Measurements from ENCODE around the gene PEX16. TPM values are rescaled to one million over a fixed set of nuclear protein-coding genes. Genes with fewer than 3 reads are reported as not detected.

PEX16 gene
- total RNA-seq, 6 donors from 2014 or later = 22.9 to 43.0 (median 32.6) TPM

DNA sequence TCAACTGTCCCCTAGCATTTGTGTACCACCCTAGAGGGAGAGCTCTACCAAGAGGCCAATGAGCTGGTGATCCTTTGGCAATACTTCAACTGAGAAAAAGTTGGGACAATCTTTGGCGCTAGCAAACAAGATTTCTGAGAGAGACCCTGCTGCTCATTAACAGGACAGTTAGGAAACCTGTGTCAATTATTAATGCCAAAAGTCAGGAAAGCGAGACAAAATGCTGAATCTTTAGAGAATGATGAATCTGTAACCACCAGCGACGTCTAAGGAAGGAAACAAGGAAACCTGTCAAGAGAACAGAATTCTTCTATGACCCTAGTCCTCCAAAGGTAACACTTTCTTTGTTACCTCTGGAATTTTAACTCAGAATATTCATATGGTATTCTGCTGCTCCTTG, 24.7 kb upstream of the PEX16 start:
- peaks cover 25 to 73% (median 52%) of the 10 kb centered on the region in 4 donors for H3K36me3 ChIP-seq
- no peaks in the 10 kb centered on the region for H3K27me3 ChIP-seq
- no peak overlapping the region for H3K27ac ChIP-seq
- DNase-seq (no peak), ATAC-seq (ENCODE audit: low FRiP score in 2 of 2) (no peak)
- WGBS, 2 donors = 91 to 94% methylated on average over 4 of the region's 4 CpGs
- no peaks in the 10 kb centered on the region for H3K9me3 ChIP-seq
- TF ChIP-seq POLR2AphosphoS5 (IDR thresholded peaks at IDR 0.05) (no peak), POLR2A (IDR thresholded peaks at IDR 0.05) (no peak), EP300 (IDR thresholded peaks at IDR 0.05) (no peak), CTCF (IDR thresholded peaks at IDR 0.05) (no peak)
- no peak overlapping the region for H3K4me3 ChIP-seq
- H3K4me1 ChIP-seq = no peaks in the 10 kb centered on the region

GRCh38 chr11:45941285-45941684, 23.6 kb upstream of the PEX16 start:
- 92 to 95% methylated on average over 4 of the region's 4 CpGs for WGBS, 2 donors

DNA sequence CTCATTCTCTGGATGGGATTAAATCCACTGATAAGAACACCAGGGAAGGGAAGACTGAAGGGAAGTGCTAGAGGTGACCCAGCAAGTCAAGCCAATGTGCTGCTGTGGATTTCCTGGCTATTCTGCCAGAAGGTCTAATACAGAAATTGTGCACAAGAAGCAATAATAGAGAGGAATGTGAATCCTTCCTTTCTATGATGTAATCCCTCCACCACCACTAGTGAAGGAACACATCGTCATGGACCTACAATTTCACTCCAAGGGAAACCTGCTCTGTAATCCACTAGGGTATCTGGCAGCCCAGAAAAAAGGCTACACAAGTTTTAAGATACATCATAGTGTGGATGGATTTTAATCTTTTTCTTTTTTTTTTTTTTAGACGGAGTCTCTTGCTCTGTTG, 22.2 kb upstream of the PEX16 start:
- TF ChIP-seq CTCF (IDR thresholded peaks at IDR 0.05) = no peak
- no peak for TF ChIP-seq EP300 (IDR thresholded peaks at IDR 0.05)
- no peak for TF ChIP-seq POLR2AphosphoS5 (IDR thresholded peaks at IDR 0.05)
- TF ChIP-seq POLR2A (IDR thresholded peaks at IDR 0.05) = no peak
- Histone ChIP-seq H3K9me3 (no peaks in the 10 kb centered on the region), H3K27me3 (no peaks in the 10 kb centered on the region), H3K36me3 (peaks cover 26 to 73% (median 47%) of the 10 kb centered on the region in 4 donors), H3K4me3 (no peak overlapping the region), H3K27ac (no peak overlapping the region), H3K4me1 (no peaks in the 10 kb centered on the region)
- no peak for DNase-seq
- 87 to 97% methylated on average over 2 of the region's 2 CpGs for WGBS, 2 donors
- no peak for ATAC-seq (ENCODE audit: low FRiP score in 2 of 2)

More at GRCh38 chr11:45941285-45941684, 23.6 kb upstream of the PEX16 start:
- no peaks in the 10 kb centered on the region for H3K9me3 ChIP-seq
- DNase-seq = no peak
- no peak overlapping the region for H3K4me3 ChIP-seq
- no peak for ATAC-seq (ENCODE audit: low FRiP score in 2 of 2)
- H3K4me1 ChIP-seq = no peaks in the 10 kb centered on the region
- H3K27ac ChIP-seq = no peak overlapping the region
- peaks cover 25 to 73% (median 47%) of the 10 kb centered on the region in 4 donors for H3K36me3 ChIP-seq
- TF ChIP-seq CTCF (IDR thresholded peaks at IDR 0.05) = no peak
- no peak for TF ChIP-seq POLR2A (IDR thresholded peaks at IDR 0.05)
- no peak for TF ChIP-seq POLR2AphosphoS5 (IDR thresholded peaks at IDR 0.05)
- no peak for TF ChIP-seq EP300 (IDR thresholded peaks at IDR 0.05)
- H3K27me3 ChIP-seq = no peaks in the 10 kb centered on the region

DNA sequence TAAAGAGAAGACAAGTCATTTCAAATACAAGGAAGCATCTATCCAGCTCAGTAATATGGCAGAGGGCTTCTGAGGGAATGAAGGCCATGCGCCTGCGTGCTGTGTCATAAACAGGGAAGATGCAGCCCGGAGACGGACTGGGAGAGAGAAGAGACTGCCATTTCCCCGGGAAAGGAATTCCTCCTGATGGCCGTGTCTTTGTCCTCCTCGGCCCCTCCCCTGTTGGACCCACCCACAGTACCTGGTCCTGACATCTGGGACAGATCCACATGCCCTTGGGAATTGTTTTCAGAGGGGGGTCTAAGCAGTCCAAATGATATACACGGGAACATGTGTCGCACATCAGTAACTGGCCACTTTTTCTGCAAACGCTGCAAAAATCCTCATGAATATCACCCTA, 20.2 kb upstream of the PEX16 start:
- 93 to 94% methylated on average over 10 of the region's 10 CpGs for WGBS, 2 donors
- Histone ChIP-seq H3K4me3 (no peak overlapping the region), H3K27me3 (no peaks in the 10 kb centered on the region), H3K36me3 (peaks cover 42 to 75% (median 57%) of the 10 kb centered on the region in 4 donors), H3K4me1 (no peaks in the 10 kb centered on the region), H3K9me3 (no peaks in the 10 kb centered on the region), H3K27ac (no peak overlapping the region)
- no peak for TF ChIP-seq EP300 (IDR thresholded peaks at IDR 0.05)
- TF ChIP-seq POLR2AphosphoS5 (IDR thresholded peaks at IDR 0.05) = no peak
- no peak for TF ChIP-seq CTCF (IDR thresholded peaks at IDR 0.05)
- TF ChIP-seq POLR2A (IDR thresholded peaks at IDR 0.05) = no peak
- no peak for ATAC-seq (ENCODE audit: low FRiP score in 2 of 2)
- no peak for DNase-seq

DNA sequence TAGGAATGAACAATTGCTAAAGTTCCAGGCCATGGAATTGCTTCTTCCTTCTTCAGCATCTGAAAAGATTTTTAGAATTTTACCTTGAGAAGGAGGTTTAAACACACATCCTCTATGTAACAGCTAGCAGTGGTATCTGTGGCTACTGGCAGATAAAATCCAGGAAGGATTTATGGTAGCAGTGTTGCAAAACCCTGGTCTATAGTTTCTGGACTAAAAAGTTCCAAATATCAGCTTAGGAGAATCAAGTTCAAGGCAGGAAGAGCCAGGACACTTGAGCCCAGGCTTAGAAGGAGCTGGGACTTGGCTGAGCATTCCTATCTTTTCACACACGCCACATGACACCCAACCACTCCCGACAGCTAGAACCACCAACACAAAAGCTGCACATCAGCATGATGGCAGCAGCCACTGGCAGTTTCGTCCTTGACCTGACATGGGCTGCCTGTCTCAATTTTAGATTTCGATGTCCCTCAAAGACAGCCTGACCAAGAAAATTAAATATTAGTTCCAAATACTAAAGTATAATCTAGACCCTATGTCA, 18.9 kb upstream of the PEX16 start:
- peaks cover 39 to 79% (median 55%) of the 10 kb centered on the region in 4 donors for H3K36me3 ChIP-seq
- no peaks in the 10 kb centered on the region for H3K4me1 ChIP-seq
- H3K27me3 ChIP-seq = no peaks in the 10 kb centered on the region
- no peak for DNase-seq
- no peaks in the 10 kb centered on the region for H3K9me3 ChIP-seq
- no peak for TF ChIP-seq POLR2AphosphoS5 (IDR thresholded peaks at IDR 0.05)
- no peak for TF ChIP-seq POLR2A (IDR thresholded peaks at IDR 0.05)
- no peak for TF ChIP-seq EP300 (IDR thresholded peaks at IDR 0.05)
- no peak for TF ChIP-seq CTCF (IDR thresholded peaks at IDR 0.05)
- 91 to 94% methylated on average over 4 of the region's 4 CpGs for WGBS, 2 donors
- no peak for ATAC-seq (ENCODE audit: low FRiP score in 2 of 2)
- H3K27ac ChIP-seq = no peak overlapping the region
- H3K4me3 ChIP-seq = no peak overlapping the region
